Measurements from ENCODE around the gene NUP133. TPM values are rescaled to one million over a fixed set of nuclear protein-coding genes. Genes with fewer than 3 reads are reported as not detected.
"Not testable (repeated sequence)": the region's sequence is repeated elsewhere in the genome, so short reads cannot be mapped to it uniquely, and the experiment has no call there.

The NUP133 gene
- total RNA-seq, 1 donor from 2014 or later: 56.2 TPM

GRCh38 chr1:229397762-229398161 is 110.4 kb downstream of the NUP133 start:
- TF ChIP-seq CTCF (IDR thresholded peaks at IDR 0.05): no peak
- no peak for DNase-seq
- Mint-ChIP-seq H3K4me3 (no peak overlapping the region), H3K27me3 (peaks cover 46% of the 10 kb centered on the region), H3K4me1 (no peaks in the 10 kb centered on the region), H3K9me3 (no peaks in the 10 kb centered on the region), H3K27ac (no peak overlapping the region), H3K36me3 (ENCODE audit: low read depth) (no peaks in the 10 kb centered on the region)
- intact Hi-C loops (cut with micrococcal nuclease): no loop called here
- CTCF ChIA-PET: no interaction called here
- POLR2A ChIA-PET: no interaction called here
- ATAC-seq (ENCODE audit: low read depth): no peak

GRCh38 chr1:229396585-229397206 is 111.4 kb downstream of the NUP133 start:
- H3K27me3 Mint-ChIP-seq: peaks cover 46% of the 10 kb centered on the region
- TF ChIP-seq CTCF (IDR thresholded peaks at IDR 0.05): no peak
- ChIA-PET CTCF (no interaction called here), POLR2A (interaction anchor here (0.6 kb wide), 1 partner anchor 10 kb away, joined by 7 read pairs; no protein-coding TSS in a partner anchor)
- H3K36me3 Mint-ChIP-seq (ENCODE audit: low read depth): no peaks in the 10 kb centered on the region
- no peak overlapping the region for H3K27ac Mint-ChIP-seq
- no peaks in the 10 kb centered on the region for H3K9me3 Mint-ChIP-seq
- no peak for DNase-seq
- no peaks in the 10 kb centered on the region for H3K4me1 Mint-ChIP-seq
- intact Hi-C loops (cut with micrococcal nuclease): no loop called here
- no peak for ATAC-seq (ENCODE audit: low read depth)
- H3K4me3 Mint-ChIP-seq: no peak overlapping the region

GRCh38 chr1:229394517-229394916 is 113.6 kb downstream of the NUP133 start:
- CTCF ChIA-PET; H3K4me1 Mint-ChIP-seq; ATAC-seq (ENCODE audit: low read depth): not testable (repeated sequence)

GRCh38 chr1:229392936-229393335 is 115.2 kb downstream of the NUP133 start:
- ChIA-PET POLR2A (no interaction called here), CTCF (no interaction called here)
- Mint-ChIP-seq H3K27me3 (peaks cover 37% of the 10 kb centered on the region), H3K27ac (no peak overlapping the region), H3K4me3 (no peak overlapping the region), H3K36me3 (ENCODE audit: low read depth) (no peaks in the 10 kb centered on the region), H3K9me3 (no peaks in the 10 kb centered on the region), H3K4me1 (no peaks in the 10 kb centered on the region)
- intact Hi-C loops (cut with micrococcal nuclease): no loop called here
- ATAC-seq (ENCODE audit: low read depth): no peak
- TF ChIP-seq CTCF (IDR thresholded peaks at IDR 0.05): no peak
- DNase-seq: no peak

More at GRCh38 chr1:229394517-229394916, 113.6 kb downstream of the NUP133 start:
- peaks cover 40% of the 10 kb centered on the region for H3K27me3 Mint-ChIP-seq
- DNase-seq; intact Hi-C loops (cut with micrococcal nuclease); H3K9me3 Mint-ChIP-seq; H3K36me3 Mint-ChIP-seq (ENCODE audit: low read depth); H3K27ac Mint-ChIP-seq; H3K4me3 Mint-ChIP-seq; POLR2A ChIA-PET: not testable (repeated sequence)

Other genes starting within 250 kb of the NUP133 start
- 40.2 and 42.3 TPM in 2 replicates for gene RAB4A, start 237.2 kb downstream of the NUP133 start, total RNA-seq
- gene CCSAP, start 165.3 kb downstream of the NUP133 start, total RNA-seq: 5.5 and 6.4 TPM in 2 replicates
- 0.22 TPM in 1 of 2 replicates, not detected in the other for gene ACTA1, start 74.2 kb downstream of the NUP133 start, total RNA-seq
- 11.7 and 14.5 TPM in 2 replicates for gene ABCB10, start 50.4 kb upstream of the NUP133 start, total RNA-seq
- 22.0 and 24.4 TPM in 2 replicates for gene TAF5L, start 117.8 kb upstream of the NUP133 start, total RNA-seq
- 17.4 and 21.8 TPM in 2 replicates for gene URB2, start 117.9 kb upstream of the NUP133 start, total RNA-seq